ENCODE measurements around the gene NSMCE4A.
"Not testable (repeated sequence)": the region's sequence is repeated elsewhere in the genome, so short reads cannot be mapped to it uniquely, and the experiment has no call there.

The NSMCE4A gene

DNA sequence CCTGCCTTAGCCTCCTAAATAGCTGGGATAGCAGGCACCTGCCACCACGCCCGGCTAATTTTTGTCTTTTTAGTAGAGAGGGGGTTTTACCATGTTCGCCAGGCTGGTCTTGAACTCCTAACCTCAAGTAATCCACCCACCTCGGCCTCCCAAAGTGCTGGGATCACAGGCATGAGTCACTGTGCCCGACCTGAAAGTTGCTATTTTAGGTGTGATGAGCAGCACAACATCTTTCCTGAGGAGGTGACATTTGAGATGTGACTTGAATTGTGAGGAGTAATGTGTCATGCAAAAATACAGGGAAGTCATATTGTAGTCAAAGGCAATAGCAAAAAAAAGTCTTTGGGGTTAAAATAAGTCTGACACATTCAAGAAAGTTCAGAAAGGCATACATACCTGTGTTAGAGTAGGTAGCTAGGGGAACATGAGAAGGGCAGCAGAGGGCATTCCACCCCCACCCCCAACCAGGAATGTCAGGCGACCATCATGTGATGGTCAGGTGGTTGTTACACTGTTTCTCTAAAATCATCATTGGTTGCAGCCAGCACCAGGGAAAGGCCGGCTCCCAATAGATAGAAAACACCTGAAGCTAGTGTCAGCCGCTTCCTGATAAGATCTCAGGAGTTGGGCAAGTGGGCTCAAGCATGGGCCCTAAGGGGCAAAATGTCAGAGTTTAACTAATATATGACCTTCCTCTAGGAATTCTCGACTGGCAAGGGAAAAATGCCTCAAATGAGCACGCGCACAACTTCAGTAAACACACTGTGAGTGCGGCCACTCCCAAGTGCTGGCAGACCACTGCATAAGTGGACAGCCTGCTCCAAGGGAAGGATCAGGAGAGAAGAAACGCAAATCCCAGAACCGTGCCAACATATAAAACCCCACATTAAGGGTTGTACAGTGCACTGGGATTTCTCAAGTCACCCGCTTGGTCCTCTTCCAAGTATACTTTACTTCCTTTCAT is 13.6 kb upstream of the NSMCE4A start, which contains the start of gene TACC2:
TSS of gene TACC2 (plus strand) at position 803 of the 964 bp plus-strand sequence. CDS start 32,819 bp downstream, outside the sequence.
- DNase-seq, result no peak

- DNase-seq, result no peak
Measured at GRCh38 chr10:121984463-121984862, 9.4 kb upstream of the NSMCE4A start.

- DNase-seq, result no peak
Measured at GRCh38 chr10:121983852-121984251, 8.8 kb upstream of the NSMCE4A start.

GRCh38 chr10:121981346-121981745 is 6.3 kb upstream of the NSMCE4A start:
- DNase-seq, result no peak

DNA sequence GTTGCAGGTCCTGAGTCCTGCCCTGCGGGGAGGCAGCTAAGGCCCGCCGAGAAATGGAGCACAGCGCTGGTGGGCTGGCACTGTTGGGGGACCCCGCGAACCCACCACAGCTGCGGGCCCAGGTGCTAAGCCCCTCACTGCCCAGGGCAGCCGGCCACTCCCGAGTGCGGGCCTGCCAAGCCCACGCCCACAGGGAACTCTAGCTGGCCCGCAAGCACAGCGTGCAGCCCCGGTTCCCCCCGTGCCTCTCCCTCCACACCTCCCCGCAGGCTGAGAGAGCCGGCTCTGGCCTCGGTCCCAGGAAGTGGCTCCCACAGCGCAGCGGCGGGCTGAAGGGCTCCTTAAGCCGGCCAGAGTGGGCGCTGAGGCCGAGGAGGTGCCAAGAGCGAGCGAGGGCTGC is 3.5 kb upstream of the NSMCE4A start:
- DNase-seq, result no peak

DNA sequence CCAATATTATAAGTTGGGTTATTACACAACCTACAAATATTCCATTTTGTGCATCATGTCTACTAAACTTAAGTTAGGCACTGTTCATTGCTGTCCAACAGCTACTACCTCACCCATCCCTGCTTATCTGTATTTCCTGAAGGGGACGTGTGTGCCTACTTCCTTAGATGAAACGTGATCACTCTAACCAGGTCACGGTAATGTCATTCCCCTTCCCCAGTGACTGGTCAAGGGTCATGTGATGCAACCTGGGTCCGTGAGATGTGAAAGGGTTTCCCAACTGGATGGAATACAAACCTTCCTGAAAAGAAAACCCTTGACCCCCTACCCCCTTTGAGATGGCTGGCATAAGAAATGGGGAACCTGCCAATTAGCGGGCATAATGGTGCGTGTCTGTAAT is 1.6 kb upstream of the NSMCE4A start:
- no peak for DNase-seq

- no peak for DNase-seq
Measured at GRCh38 chr10:121975295-121976086, 474 bp upstream of the NSMCE4A start.

DNA sequence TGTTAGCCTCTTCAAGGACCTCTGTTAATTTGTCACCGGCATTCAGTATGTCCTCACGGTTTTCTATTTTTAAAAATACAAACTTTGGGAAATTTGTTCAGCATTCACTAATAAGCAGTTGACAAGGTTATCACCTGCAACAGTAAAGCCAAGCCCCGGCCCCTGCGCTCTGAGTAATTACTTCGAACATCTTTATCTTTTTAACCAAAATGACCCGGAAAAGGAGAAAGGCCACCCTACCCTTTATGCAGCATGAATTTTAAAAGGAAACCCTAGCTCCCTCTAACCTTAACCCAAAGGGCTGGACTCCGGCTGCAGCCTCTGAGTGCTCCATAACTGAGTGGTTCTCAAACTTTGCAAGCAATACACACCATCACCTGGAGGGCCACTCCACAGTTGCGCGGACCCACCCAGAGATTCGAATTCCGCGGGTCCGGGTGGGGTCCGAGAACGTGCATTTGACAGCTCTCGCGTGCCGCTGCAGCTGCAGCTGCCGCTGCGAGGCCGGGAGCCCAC is 940 bp downstream of the NSMCE4A start:
- DNase-seq, result no peak

- DNase-seq, result not testable (repeated sequence)
Measured at GRCh38 chr10:121969086-121969485, 5.9 kb downstream of the NSMCE4A start.

GRCh38 chr10:121965996-121966395 is 9.0 kb downstream of the NSMCE4A start:
- no peak for DNase-seq

GRCh38 chr10:121961456-121961855 is 13.6 kb downstream of the NSMCE4A start:
- DNase-seq, result no peak

- no peak for DNase-seq
Measured at GRCh38 chr10:121959671-121960070, 15.3 kb downstream of the NSMCE4A start.

GRCh38 chr10:121956111-121957061 is 18.6 kb downstream of the NSMCE4A start:
- DNase-seq, result no peak

- no peak for DNase-seq
Measured at GRCh38 chr10:121952226-121952625, 22.8 kb downstream of the NSMCE4A start.

- DNase-seq, result no peak
Measured at GRCh38 chr10:121949451-121949850, 25.6 kb downstream of the NSMCE4A start.

DNA sequence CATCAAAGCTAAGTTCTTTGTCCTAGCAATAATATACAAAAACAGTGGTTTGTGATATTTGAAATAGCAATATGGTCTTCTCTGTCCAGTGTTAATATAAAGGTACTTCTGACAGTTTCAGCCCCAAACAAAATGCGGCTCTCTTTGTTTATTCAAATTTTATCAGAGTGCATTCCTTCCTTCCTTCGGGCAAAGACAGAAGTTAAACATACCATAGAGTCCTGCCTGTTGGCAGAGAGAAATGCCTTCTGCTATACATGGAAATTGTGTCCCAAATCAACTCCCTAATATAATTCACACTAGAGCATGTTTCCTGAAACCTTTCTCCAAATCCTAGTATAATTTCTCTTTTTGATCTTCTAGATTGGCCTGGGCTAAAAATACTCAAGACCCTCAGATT is 26.0 kb downstream of the NSMCE4A start:
- DNase-seq, result no peak

DNA sequence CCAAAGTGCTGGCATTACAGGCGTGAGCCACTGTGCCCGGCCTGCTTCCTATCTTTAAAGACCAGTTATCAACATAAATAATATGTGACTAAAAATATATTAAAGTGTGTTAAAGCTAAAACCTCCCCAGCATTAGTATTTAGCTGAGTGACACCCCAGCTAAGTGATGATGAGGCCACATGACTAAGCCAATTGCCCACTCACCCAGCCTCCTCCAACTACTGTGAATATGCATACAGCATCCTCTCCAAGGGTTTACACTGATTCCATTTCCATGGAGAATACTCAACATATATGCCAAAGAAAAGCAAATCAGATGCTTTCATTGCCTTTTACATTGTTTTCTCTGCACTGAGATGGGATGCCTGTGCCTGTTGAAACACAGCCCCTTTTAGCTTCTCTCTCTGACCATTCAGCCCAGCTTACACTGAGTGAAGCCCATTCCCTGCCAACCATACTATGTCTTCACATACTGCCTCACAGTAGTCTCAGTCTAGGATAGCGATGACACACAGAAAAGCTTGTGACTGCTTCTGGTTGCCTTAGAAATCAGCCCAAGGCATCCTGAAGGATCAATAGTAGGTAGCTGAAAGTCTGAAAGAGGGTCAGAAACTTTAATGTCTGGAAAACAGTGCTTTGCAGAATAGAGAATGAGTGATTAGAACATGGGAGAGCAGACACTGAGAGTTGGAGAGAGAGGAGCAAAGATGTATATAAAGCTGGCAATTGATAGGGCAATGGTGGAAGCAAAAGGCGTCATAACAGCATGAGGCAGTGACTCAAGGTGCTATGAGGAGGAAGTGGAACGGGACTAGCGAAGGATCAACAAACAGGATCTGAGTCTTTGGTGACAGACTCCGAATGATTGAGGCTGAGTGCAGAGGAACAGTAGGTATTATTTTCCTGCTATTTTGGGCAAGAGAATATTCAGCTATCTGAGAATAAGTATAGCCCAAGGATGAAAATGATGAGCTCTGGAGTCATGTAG is 27.4 kb downstream of the NSMCE4A start:
- no peak for DNase-seq

GRCh38 chr10:121942749-121943416 is 32.1 kb downstream of the NSMCE4A start:
- DNase-seq, result no peak

- no peak for DNase-seq
Measured at GRCh38 chr10:121941532-121941931, 33.5 kb downstream of the NSMCE4A start.

GRCh38 chr10:121936295-121936694 is 38.7 kb downstream of the NSMCE4A start:
- DNase-seq, result no peak

All from NCI-H1694 (cell line).